Measurements from ENCODE around the gene EHBP1L1. TPM values are rescaled to one million over a fixed set of nuclear protein-coding genes. Genes with fewer than 3 reads are reported as not detected.

EHBP1L1 gene
- total and polyA plus RNA-seq, 2 of the 8 experiments (the other 6 are each of a cell fraction or from before 2014, with no cell fraction given): 4.3 to 6.6 TPM

DNA sequence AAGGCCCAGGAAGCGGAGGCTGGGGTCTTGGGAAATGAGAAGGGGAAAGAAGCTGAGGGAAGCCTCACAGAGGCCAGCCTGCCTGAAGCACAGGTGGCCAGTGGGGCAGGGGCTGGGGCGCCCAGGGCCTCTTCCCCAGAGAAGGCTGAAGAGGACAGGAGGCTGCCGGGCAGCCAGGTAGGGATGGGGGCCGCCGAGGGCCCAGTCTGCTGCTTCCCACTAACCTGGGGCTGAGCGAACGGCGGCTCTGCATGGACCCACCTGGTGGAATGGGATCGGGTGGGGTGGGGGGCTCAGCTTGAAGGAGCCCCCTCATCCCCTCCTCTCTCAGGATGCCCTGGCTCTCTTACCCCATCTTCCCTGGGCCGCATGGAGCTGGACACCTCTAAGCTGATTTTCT lies 7.7 kb downstream of the EHBP1L1 start (continued):
- TF ChIP-seq CTBP2 (IDR thresholded peaks at IDR 0.05; ENCODE audit: borderline replicate concordance, insufficient read depth, insufficient read length, low read length) (no peak), ASH2L (IDR thresholded peaks at IDR 0.05; ENCODE audit: low read length) (no peak), EZH2 (IDR thresholded peaks at IDR 0.05; ENCODE audit: low read depth, low read length, severe bottlenecking) (no peak), JUND (IDR thresholded peaks at IDR 0.05; ENCODE audit: low read length) (no peak), TAF1 (IDR thresholded peaks at IDR 0.05; ENCODE audit: low read depth, low read length) (no peak)
- TF ChIP-seq, protein P1, sequence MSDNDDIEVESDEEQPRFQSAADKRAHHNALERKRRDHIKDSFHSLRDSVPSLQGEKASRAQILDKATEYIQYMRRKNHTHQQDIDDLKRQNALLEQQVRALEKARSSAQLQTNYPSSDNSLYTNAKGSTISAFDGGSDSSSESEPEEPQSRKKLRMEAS (IDR thresholded peaks at IDR 0.05): no peak
